H9 (cell line): ENCODE measurements around the gene SPECC1. TPM values are rescaled to one million over a fixed set of nuclear protein-coding genes. Genes with fewer than 3 reads are reported as not detected.
"Not testable (repeated sequence)": the region's sequence is repeated elsewhere in the genome, so short reads cannot be mapped to it uniquely, and the experiment has no call there.

Experiments
- DNase-seq: peaks from one replicate; pipeline ENCODE4 v3.0.0-alpha.2; 2017
- H2AFZ ChIP-seq: one replicate; pipeline ENCODE4 v1.6.1; 2013; ENCODE audit warnings: mild to moderate bottlenecking, low read length, control low read depth, moderate library complexity
- H2AK5ac ChIP-seq: 2 replicates; pipeline ENCODE4 v1.6.1; 2013; ENCODE audit warnings: low read length, control low read depth, mixed read lengths; ENCODE audit not compliant: insufficient read length
- H2BK120ac ChIP-seq: one replicate; pipeline ENCODE4 v1.6.1; 2013; ENCODE audit warnings: low read depth, mild to moderate bottlenecking, low read length, control low read depth, inconsistent platforms; ENCODE audit not compliant: poor library complexity, severe bottlenecking
- H2BK12ac ChIP-seq: 2 replicates; pipeline ENCODE4 v1.6.1; 2013; ENCODE audit warnings: low read length, control low read depth, mixed read lengths, low read depth; ENCODE audit not compliant: insufficient read length
- H2BK15ac ChIP-seq: 2 replicates; pipeline ENCODE4 v1.6.1; 2013; ENCODE audit warnings: low read depth, low read length, control low read depth
- H2BK20ac ChIP-seq: one replicate; pipeline ENCODE4 v1.6.1; 2013; ENCODE audit warnings: low read depth, mild to moderate bottlenecking, low read length, control low read depth, inconsistent platforms; ENCODE audit not compliant: poor library complexity, severe bottlenecking
- H2BK5ac ChIP-seq: 2 replicates; pipeline ENCODE4 v1.6.1; 2013; ENCODE audit warnings: low read length, control low read depth, mixed read lengths; ENCODE audit not compliant: insufficient read length
- H3K14ac ChIP-seq: 2 replicates; pipeline ENCODE4 v1.6.1; 2013; ENCODE audit warnings: low read length, control low read depth; ENCODE audit not compliant: insufficient read depth
- H3K18ac ChIP-seq: 2 replicates; pipeline ENCODE4 v1.6.1; 2013; ENCODE audit warnings: low read depth, mild to moderate bottlenecking, mixed read lengths, low read length, control low read depth; ENCODE audit not compliant: insufficient read length
- H3K23ac ChIP-seq: 2 replicates; pipeline ENCODE4 v1.6.1; 2013; ENCODE audit warnings: low read length, control low read depth, mixed read lengths, low read depth; ENCODE audit not compliant: insufficient read length
- H3K23me2 ChIP-seq: 2 replicates; pipeline ENCODE4 v1.6.1; 2013; ENCODE audit warnings: low read depth, mild to moderate bottlenecking, mixed read lengths, low read length, control low read depth; ENCODE audit not compliant: insufficient read length, poor library complexity, severe bottlenecking
- H3K27ac ChIP-seq: 2 replicates; pipeline ENCODE4 v1.5.1; 2013; ENCODE audit warnings: low read length, control low read depth, mixed read lengths, low read depth; ENCODE audit not compliant: insufficient read length
- H3K27me3 ChIP-seq: 2 replicates; pipeline ENCODE4 v1.6.1; 2013; ENCODE audit warnings: low read length, control low read depth, inconsistent platforms; ENCODE audit not compliant: insufficient read depth
- H3K4ac ChIP-seq: 2 replicates; pipeline ENCODE4 v1.6.1; 2013; ENCODE audit warnings: low read depth, mild to moderate bottlenecking, control low read depth, inconsistent platforms, low read length, moderate library complexity
- H3K4me1 ChIP-seq: 2 replicates; pipeline ENCODE4 v1.6.1; 2013; ENCODE audit warnings: low read length, control low read depth, inconsistent platforms; ENCODE audit not compliant: insufficient read depth
- H3K4me2 ChIP-seq: 2 replicates; pipeline ENCODE4 v1.6.1; 2013; ENCODE audit warnings: low read length, control low read depth, mixed read lengths; ENCODE audit not compliant: insufficient read length, insufficient read depth
- H3K56ac ChIP-seq: 2 replicates; pipeline ENCODE4 v1.6.1; 2013; ENCODE audit warnings: low read depth, mild to moderate bottlenecking, mixed read lengths, low read length, control low read depth; ENCODE audit not compliant: insufficient read length
- H3K79me1 ChIP-seq: 2 replicates; pipeline ENCODE4 v1.6.1; 2013; ENCODE audit warnings: low read depth, mild to moderate bottlenecking, moderate library complexity, low read length, control low read depth, inconsistent platforms; ENCODE audit not compliant: insufficient read depth, poor library complexity, severe bottlenecking
- H3K79me2 ChIP-seq: 2 replicates; pipeline ENCODE4 v1.6.1; 2013; ENCODE audit warnings: low read length, control low read depth, inconsistent platforms; ENCODE audit not compliant: insufficient read depth
- H3K9ac ChIP-seq: 2 replicates; pipeline ENCODE4 v1.6.1; 2013; ENCODE audit warnings: low read length, control low read depth, mixed read lengths; ENCODE audit not compliant: insufficient read length; ENCODE audit errors: extremely low read depth
- H3K9me3 ChIP-seq: one replicate; pipeline ENCODE4 v1.6.1; 2013; ENCODE audit warnings: low read depth, low read length, inconsistent platforms; ENCODE audit not compliant: control insufficient read depth
- H3T11ph ChIP-seq: one replicate; pipeline ENCODE4 v1.6.1; 2013; ENCODE audit warnings: mild to moderate bottlenecking, low read length, control low read depth, inconsistent platforms
- H4K20me1 ChIP-seq: one replicate; pipeline ENCODE4 v1.6.1; 2013; ENCODE audit not compliant: control insufficient read depth, insufficient read length, insufficient read depth
- H4K5ac ChIP-seq: 2 replicates; pipeline ENCODE4 v1.6.1; 2013; ENCODE audit warnings: low read depth, mild to moderate bottlenecking, mixed read lengths, low read length, control low read depth; ENCODE audit not compliant: insufficient read length
- H4K8ac ChIP-seq: replicated peaks from 2 replicates; pipeline ENCODE4 v1.6.1; 2013; ENCODE audit warnings: low read length, control low read depth, mixed read lengths, low read depth; ENCODE audit not compliant: insufficient read length
- H4K91ac ChIP-seq: 2 replicates; pipeline ENCODE4 v1.6.1; 2013; ENCODE audit warnings: low read depth, mild to moderate bottlenecking, moderate library complexity, mixed read lengths, low read length, control low read depth; ENCODE audit not compliant: insufficient read length
- H3K27ac Mint-ChIP-seq, 3 experiments: 2 replicates in 2 of 3; 3 replicates in 1 of 3; pipeline ENCODE4 v1.8.0; 2020 to 2021; ENCODE audit warnings: mixed read lengths in 3 of 3, mild to moderate bottlenecking in 1 of 3, moderate library complexity in 1 of 3
- H3K27me3 Mint-ChIP-seq: 2 replicates; pipeline ENCODE4 v1.8.0; 2021; ENCODE audit warnings: low read depth, mild to moderate bottlenecking, moderate library complexity, mixed read lengths
- H3K36me3 Mint-ChIP-seq, 3 experiments: 2 replicates in 2 of 3; 3 replicates in 1 of 3; pipeline ENCODE4 v1.8.0; 2020 to 2021; ENCODE audit warnings: low read depth in 3 of 3, mixed read lengths in 3 of 3; ENCODE audit not compliant: insufficient read depth in 1 of 3
- H3K4me1 Mint-ChIP-seq, 2 experiments: 2 replicates each; pipeline ENCODE4 v1.8.0; 2020; ENCODE audit warnings: mixed read lengths in 2 of 2
- H3K4me3 Mint-ChIP-seq, 2 experiments: 2 replicates in 1 of 2; 3 replicates in 1 of 2; pipeline ENCODE4 v1.8.0; 2020 to 2021; ENCODE audit warnings: mild to moderate bottlenecking in 2 of 2, mixed read lengths in 2 of 2, moderate library complexity in 1 of 2
- H3K9me3 Mint-ChIP-seq, 2 experiments: 2 replicates in 1 of 2; 3 replicates in 1 of 2; pipeline ENCODE4 v1.8.0; 2020; ENCODE audit warnings: mild to moderate bottlenecking in 2 of 2, mixed read lengths in 2 of 2, moderate library complexity in 1 of 2
- WGBS: extraction: QIAGEN DNeasy Blood & Tissue Kit; methylation state at CpG from one replicate; pipeline ENCODE4 v1.1.7; 2013; ENCODE audit warnings: missing lambda C conversion rate, low lambda C conversion rate, mixed read lengths; ENCODE audit not compliant: insufficient read length; ENCODE audit errors: extremely low coverage; 5-methylcytosine and 5-hydroxymethylcytosine counted together
- total RNA-seq: library from RNA; stranded (reverse); gene quantifications from 2 replicates; pipeline ENCODE4 v1.2.1, GENCODE V29; 2021
- TF ChIP-seq, protein P1 (sequence below): fragments of 200-600 bp; sonication (generic); conservative IDR thresholded peaks from 3 replicates; pipeline ENCODE4 v1.8.0; 2021; ENCODE audit warnings: antibody characterized with exemption, mild to moderate bottlenecking

The SPECC1 gene
- total RNA-seq, 1 experiment from 2014 or later: 65.7 TPM

DNA sequence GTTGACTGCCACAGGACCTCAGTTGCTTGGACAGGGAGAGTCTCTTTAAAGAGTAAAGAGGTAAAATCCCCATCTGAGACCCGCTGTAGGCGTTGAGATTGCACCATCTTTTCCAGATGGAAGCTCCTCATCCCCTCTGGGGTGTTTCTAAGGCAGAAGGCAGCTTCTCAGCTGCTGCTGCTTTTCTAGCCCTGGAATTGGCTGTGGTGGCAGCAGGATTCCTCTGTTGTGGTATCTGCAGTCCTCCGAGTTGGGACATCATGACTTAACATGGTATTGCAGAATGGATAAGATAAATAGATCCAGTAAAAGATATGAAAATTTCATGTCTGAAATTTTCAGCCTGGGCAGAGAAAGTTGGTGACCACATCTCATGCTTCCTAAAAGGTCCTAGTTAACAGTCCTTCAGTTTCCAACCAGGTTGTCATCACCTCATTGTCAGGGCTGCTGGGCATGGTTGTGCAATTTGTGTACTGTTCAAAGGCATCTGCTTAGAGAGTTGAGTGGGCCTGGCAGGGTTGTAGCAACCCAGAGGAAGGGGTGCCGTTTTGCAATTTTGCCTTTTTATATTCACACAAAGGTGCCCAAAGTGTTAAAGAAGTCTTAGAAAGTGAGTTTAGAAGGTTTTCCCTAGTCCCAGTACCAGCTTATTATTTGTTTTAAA lies 150.4 kb downstream of the SPECC1 start:
- no peaks in the 10 kb centered on the region for H3K9me3 ChIP-seq
- no peak overlapping the region for H3K23ac ChIP-seq
- H3K27ac Mint-ChIP-seq: no peak overlapping the region
- H2BK20ac ChIP-seq: no peak overlapping the region
- peaks cover 11% of the 10 kb centered on the region; the same call in 1 of the 2 replicates for H3K79me2 ChIP-seq
- no peak overlapping the region for H3K56ac ChIP-seq
- H3K4me1 Mint-ChIP-seq: peaks cover 24 to 30% of the 10 kb centered on the region in 2 experiments
- no peak for DNase-seq
- no peak overlapping the region for H2BK5ac ChIP-seq
- TF ChIP-seq, protein P1, sequence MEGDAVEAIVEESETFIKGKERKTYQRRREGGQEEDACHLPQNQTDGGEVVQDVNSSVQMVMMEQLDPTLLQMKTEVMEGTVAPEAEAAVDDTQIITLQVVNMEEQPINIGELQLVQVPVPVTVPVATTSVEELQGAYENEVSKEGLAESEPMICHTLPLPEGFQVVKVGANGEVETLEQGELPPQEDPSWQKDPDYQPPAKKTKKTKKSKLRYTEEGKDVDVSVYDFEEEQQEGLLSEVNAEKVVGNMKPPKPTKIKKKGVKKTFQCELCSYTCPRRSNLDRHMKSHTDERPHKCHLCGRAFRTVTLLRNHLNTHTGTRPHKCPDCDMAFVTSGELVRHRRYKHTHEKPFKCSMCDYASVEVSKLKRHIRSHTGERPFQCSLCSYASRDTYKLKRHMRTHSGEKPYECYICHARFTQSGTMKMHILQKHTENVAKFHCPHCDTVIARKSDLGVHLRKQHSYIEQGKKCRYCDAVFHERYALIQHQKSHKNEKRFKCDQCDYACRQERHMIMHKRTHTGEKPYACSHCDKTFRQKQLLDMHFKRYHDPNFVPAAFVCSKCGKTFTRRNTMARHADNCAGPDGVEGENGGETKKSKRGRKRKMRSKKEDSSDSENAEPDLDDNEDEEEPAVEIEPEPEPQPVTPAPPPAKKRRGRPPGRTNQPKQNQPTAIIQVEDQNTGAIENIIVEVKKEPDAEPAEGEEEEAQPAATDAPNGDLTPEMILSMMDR: no peak
- H3K9ac ChIP-seq: no peak overlapping the region
- no peak overlapping the region for H4K91ac ChIP-seq
- no peaks in the 10 kb centered on the region; the same call in 1 of the 2 replicates for H3K27me3 Mint-ChIP-seq
- H3K23me2 ChIP-seq: peaks cover 8% of the 10 kb centered on the region
- H3K4me2 ChIP-seq: no peak overlapping the region
- H3K79me1 ChIP-seq: peaks cover 15% of the 10 kb centered on the region
- H2BK15ac ChIP-seq: no peak overlapping the region
- no peak overlapping the region for H4K5ac ChIP-seq
- H4K20me1 ChIP-seq: no peaks in the 10 kb centered on the region
- no peak overlapping the region for H3K18ac ChIP-seq
- H2AK5ac ChIP-seq: no peak overlapping the region
- no peaks in the 10 kb centered on the region for H3K27me3 ChIP-seq
- peaks cover 9 to 23% (median 16%) of the 10 kb centered on the region in 3 experiments; a peak in 6 of 7 replicates for H3K36me3 Mint-ChIP-seq
- no peak overlapping the region for H3K27ac ChIP-seq
- H3T11ph ChIP-seq: no peak overlapping the region
- no peak overlapping the region for H4K8ac ChIP-seq
- no peaks in the 10 kb centered on the region for H3K4me1 ChIP-seq
- H2BK12ac ChIP-seq: no peak overlapping the region
- no peak overlapping the region for H3K14ac ChIP-seq
- H2BK120ac ChIP-seq: no peak overlapping the region
- no peak overlapping the region for H3K4me3 Mint-ChIP-seq
- no peak overlapping the region for H2AFZ ChIP-seq
- H3K9me3 Mint-ChIP-seq: no peaks in the 10 kb centered on the region
- WGBS: no CpG with 5 or more reads among the region's 4 CpGs
- no peak overlapping the region for H3K4ac ChIP-seq

DNA sequence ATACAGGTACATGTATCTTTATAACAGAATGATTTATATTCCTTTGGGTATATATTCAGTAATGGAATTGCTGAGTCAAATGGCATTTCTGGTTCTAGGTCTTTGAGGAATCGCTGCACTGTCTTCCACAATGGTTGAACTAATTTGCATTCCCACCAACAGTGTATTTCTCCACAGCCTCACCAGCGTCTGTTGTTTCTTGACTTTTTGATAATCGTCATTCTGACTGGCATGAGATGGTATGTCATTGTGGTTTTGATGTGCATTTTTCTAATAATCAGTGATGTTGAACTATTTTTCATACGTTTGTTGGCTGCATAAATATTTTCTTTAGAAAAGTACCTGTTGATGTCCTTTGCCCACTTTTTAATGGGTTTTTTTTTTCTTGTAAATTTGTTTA lies 156.4 kb downstream of the SPECC1 start:
- not testable (repeated sequence) for H4K91ac ChIP-seq, H3K23ac ChIP-seq, H2AK5ac ChIP-seq, H3K79me1 ChIP-seq, H3K27me3 Mint-ChIP-seq, H3K56ac ChIP-seq, H3K9ac ChIP-seq, H3K9me3 Mint-ChIP-seq, H3K9me3 ChIP-seq, H3K23me2 ChIP-seq, H3K4me1 ChIP-seq, H3K27ac ChIP-seq, H3T11ph ChIP-seq, H3K18ac ChIP-seq, H3K27me3 ChIP-seq, DNase-seq, H4K5ac ChIP-seq, H3K4me2 ChIP-seq, H2BK12ac ChIP-seq, H3K14ac ChIP-seq, H4K20me1 ChIP-seq, H2BK5ac ChIP-seq, H3K4me3 Mint-ChIP-seq, H2BK120ac ChIP-seq, H3K36me3 Mint-ChIP-seq, H4K8ac ChIP-seq, H2BK15ac ChIP-seq, H2BK20ac ChIP-seq, H3K4ac ChIP-seq, H2AFZ ChIP-seq
- H3K27ac Mint-ChIP-seq: peak overlapping the region in 1 of 3 experiments; percentile 55; a peak in 1 of 7 replicates
- WGBS: no CpG with 5 or more reads among the region's 4 CpGs
- H3K79me2 ChIP-seq: peaks cover 10% of the 10 kb centered on the region; the same call in 1 of the 2 replicates
- peaks cover 14 to 18% of the 10 kb centered on the region in 2 experiments for H3K4me1 Mint-ChIP-seq
